Measurements from ENCODE around the gene CREBBP. TPM values are rescaled to one million over a fixed set of nuclear protein-coding genes. Genes with fewer than 3 reads are reported as not detected.

CREBBP gene
- total RNA-seq, 2 experiments from 2014 or later, result 36.0 to 72.3 TPM

DNA sequence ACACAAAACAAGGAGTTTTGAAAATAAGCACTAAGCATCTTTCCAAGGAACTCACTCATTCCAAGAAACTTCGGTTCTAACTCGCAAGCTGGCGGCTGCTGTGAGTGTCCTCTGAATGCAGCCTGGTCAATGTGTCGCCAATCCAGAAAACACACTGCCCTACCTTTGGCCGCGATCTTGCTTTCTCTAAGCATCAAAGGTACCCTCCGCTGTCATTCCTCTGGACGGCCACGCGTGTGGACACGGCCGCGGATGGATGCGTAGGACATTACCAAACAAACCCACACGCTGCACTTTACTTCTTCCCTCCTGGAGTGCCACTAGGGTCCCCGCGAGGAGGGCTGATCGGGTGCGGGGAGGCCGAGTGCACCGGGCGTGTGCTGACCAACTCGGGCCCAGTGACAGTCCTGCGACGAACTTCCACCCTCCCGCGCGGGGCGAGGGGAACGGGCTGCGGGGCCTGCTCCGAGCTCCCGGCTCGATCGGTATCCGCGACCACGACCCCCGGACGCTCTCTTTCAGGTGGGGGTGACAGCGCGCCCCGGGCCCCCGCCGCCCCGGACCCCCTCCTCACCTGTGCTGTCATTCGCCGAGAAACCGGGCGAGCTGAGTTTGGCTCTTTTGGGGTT, 1.1 kb downstream of the CREBBP start:
- no peak overlapping the region for H3K27ac ChIP-seq (ENCODE audit: low read depth, low read length, poor library complexity, severe bottlenecking)
- no peaks in the 10 kb centered on the region for H3K9me3 ChIP-seq (ENCODE audit: low read length)
- H2AFZ ChIP-seq (ENCODE audit: low read length), result no peak overlapping the region
- DNase-seq (ENCODE audit: low spot score), result peak; percentile 32
- H3K4me3 ChIP-seq (ENCODE audit: low read depth, low read length, poor library complexity, severe bottlenecking), result peak overlapping the region; percentile 83
- H4K20me1 ChIP-seq (ENCODE audit: insufficient read depth, low read length), result peaks cover 47% of the 10 kb centered on the region
- H3K79me2 ChIP-seq (ENCODE audit: insufficient read depth, low read depth, low read length), result peaks cover 54% of the 10 kb centered on the region
- peak overlapping the region; percentile 94 for H3K4me2 ChIP-seq (ENCODE audit: low read length)
- H3K4me1 ChIP-seq (ENCODE audit: insufficient read depth, low read length, poor library complexity, severe bottlenecking), result peaks cover 34% of the 10 kb centered on the region
- BruUV-seq (replicated peaks), result no TSS peak
- H3K36me3 ChIP-seq (ENCODE audit: insufficient read depth, low read length), result peaks cover 24% of the 10 kb centered on the region
- intact Hi-C loops (cut with micrococcal nuclease; ENCODE audit: unreplicated experiment), result no loop called here
- CTCF ChIA-PET (ENCODE audit: unreplicated experiment), result interaction anchor here (0.6 kb wide), 1 partner anchor 222 kb away, joined by 3 read pairs; no protein-coding TSS in a partner anchor
- no peaks in the 10 kb centered on the region for H3K9me2 ChIP-seq (ENCODE audit: insufficient read depth, low read length)
- TF ChIP-seq, protein P1, sequence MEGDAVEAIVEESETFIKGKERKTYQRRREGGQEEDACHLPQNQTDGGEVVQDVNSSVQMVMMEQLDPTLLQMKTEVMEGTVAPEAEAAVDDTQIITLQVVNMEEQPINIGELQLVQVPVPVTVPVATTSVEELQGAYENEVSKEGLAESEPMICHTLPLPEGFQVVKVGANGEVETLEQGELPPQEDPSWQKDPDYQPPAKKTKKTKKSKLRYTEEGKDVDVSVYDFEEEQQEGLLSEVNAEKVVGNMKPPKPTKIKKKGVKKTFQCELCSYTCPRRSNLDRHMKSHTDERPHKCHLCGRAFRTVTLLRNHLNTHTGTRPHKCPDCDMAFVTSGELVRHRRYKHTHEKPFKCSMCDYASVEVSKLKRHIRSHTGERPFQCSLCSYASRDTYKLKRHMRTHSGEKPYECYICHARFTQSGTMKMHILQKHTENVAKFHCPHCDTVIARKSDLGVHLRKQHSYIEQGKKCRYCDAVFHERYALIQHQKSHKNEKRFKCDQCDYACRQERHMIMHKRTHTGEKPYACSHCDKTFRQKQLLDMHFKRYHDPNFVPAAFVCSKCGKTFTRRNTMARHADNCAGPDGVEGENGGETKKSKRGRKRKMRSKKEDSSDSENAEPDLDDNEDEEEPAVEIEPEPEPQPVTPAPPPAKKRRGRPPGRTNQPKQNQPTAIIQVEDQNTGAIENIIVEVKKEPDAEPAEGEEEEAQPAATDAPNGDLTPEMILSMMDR (conservative IDR thresholded peaks at IDR 0.05; ENCODE audit: low read length), result no peak
- TF ChIP-seq EZH2phosphoT487 (IDR thresholded peaks at IDR 0.05; ENCODE audit: borderline replicate concordance, low read depth, low read length), result no peak
- POLR2A ChIA-PET, result interaction anchor here (0.6 to 1.2 kb wide), 3 partner anchors 11 to 99 kb away, joined by 3 read pairs; no protein-coding TSS in a partner anchor

DNA sequence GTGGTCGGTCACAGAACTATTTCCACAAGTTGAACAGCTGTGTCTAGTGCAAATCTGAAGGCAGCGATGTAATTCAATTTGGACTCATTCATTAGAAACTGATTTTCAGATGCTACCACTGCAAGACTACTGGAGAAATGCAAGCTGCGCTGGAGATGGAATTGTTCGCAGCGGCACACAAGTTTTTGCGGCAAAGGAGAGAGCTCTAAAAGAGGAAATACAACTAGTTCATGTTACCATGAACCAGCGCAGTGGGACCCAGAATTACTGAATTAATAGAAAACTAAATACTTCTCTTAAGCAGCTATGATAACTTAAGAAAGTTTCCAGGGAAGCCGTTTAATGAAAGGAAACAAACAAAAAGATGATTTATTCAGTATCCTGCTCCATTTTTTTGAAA, 1.9 kb downstream of the CREBBP start:
- no peak for TF ChIP-seq EZH2phosphoT487 (IDR thresholded peaks at IDR 0.05; ENCODE audit: borderline replicate concordance, low read depth, low read length)
- TF ChIP-seq, protein P1 (conservative IDR thresholded peaks at IDR 0.05; ENCODE audit: low read length), result no peak
- peak; percentile 40 for DNase-seq (ENCODE audit: low spot score)
- peak overlapping the region; percentile 83 for H3K4me3 ChIP-seq (ENCODE audit: low read depth, low read length, poor library complexity, severe bottlenecking)
- H3K36me3 ChIP-seq (ENCODE audit: insufficient read depth, low read length), result peaks cover 24% of the 10 kb centered on the region
- peaks cover 61% of the 10 kb centered on the region for H3K79me2 ChIP-seq (ENCODE audit: insufficient read depth, low read depth, low read length)
- H3K4me2 ChIP-seq (ENCODE audit: low read length), result peak overlapping the region; percentile 94
- peaks cover 55% of the 10 kb centered on the region for H4K20me1 ChIP-seq (ENCODE audit: insufficient read depth, low read length)
- POLR2A ChIA-PET, result interaction anchor here (0.6 to 1.2 kb wide), 4 partner anchors 11 to 660 kb away, joined by 3 read pairs; no protein-coding TSS in a partner anchor
- H3K9me2 ChIP-seq (ENCODE audit: insufficient read depth, low read length), result no peaks in the 10 kb centered on the region
- CTCF ChIA-PET (ENCODE audit: unreplicated experiment), result no interaction called here
- no peak overlapping the region for H2AFZ ChIP-seq (ENCODE audit: low read length)
- intact Hi-C loops (cut with micrococcal nuclease; ENCODE audit: unreplicated experiment), result no loop called here
- H3K4me1 ChIP-seq (ENCODE audit: insufficient read depth, low read length, poor library complexity, severe bottlenecking), result peaks cover 34% of the 10 kb centered on the region
- no peak overlapping the region for H3K27ac ChIP-seq (ENCODE audit: low read depth, low read length, poor library complexity, severe bottlenecking)
- BruUV-seq (replicated peaks), result no TSS peak
- H3K9me3 ChIP-seq (ENCODE audit: low read length), result no peaks in the 10 kb centered on the region

DNA sequence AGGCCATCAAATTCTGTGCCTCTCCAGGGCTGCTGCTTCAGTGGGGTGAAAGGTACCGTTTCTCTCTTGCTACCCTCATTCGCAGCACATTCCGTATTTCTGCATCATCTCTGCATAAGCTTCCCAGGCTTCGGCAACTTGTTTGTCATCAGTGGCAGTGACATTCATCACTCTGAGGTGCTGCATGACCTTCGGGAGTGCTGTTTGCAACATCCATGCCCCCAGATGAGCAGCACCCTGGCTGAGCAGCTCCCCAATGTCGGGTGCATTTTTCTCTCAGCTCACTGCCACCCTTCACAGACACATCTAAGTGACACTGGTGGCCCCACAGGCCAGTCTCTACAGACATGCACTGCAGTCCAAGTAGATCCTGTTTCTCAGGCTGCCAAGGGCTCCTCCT, 3.8 kb downstream of the CREBBP start:
- POLR2A ChIA-PET, result interaction anchor here (0.5 to 0.6 kb wide), 2 partner anchors 99 to 1109 kb away, joined by 3 to 4 read pairs; no protein-coding TSS in a partner anchor
- DNase-seq (ENCODE audit: low spot score), result no peak
- Histone ChIP-seq H3K4me2 (ENCODE audit: low read length) (peak overlapping the region; percentile 30; the same call in 1 of the 2 replicates), H3K9me3 (ENCODE audit: low read length) (no peaks in the 10 kb centered on the region), H3K9me2 (ENCODE audit: insufficient read depth, low read length) (no peaks in the 10 kb centered on the region), H3K4me3 (ENCODE audit: low read depth, low read length, poor library complexity, severe bottlenecking) (no peak overlapping the region), H3K4me1 (ENCODE audit: insufficient read depth, low read length, poor library complexity, severe bottlenecking) (peaks cover 44% of the 10 kb centered on the region), H4K20me1 (ENCODE audit: insufficient read depth, low read length) (peaks cover 69% of the 10 kb centered on the region), H2AFZ (ENCODE audit: low read length) (no peak overlapping the region), H3K79me2 (ENCODE audit: insufficient read depth, low read depth, low read length) (peaks cover 80% of the 10 kb centered on the region), H3K36me3 (ENCODE audit: insufficient read depth, low read length) (peaks cover 24% of the 10 kb centered on the region), H3K27ac (ENCODE audit: low read depth, low read length, poor library complexity, severe bottlenecking) (no peak overlapping the region)
- intact Hi-C loops (cut with micrococcal nuclease; ENCODE audit: unreplicated experiment), result no loop called here
- TF ChIP-seq, protein P1 (conservative IDR thresholded peaks at IDR 0.05; ENCODE audit: low read length), result no peak
- no peak for TF ChIP-seq EZH2phosphoT487 (IDR thresholded peaks at IDR 0.05; ENCODE audit: borderline replicate concordance, low read depth, low read length)
- CTCF ChIA-PET (ENCODE audit: unreplicated experiment), result no interaction called here
- no TSS peak for BruUV-seq (replicated peaks)

Data from OCI-LY7 (cell line).